ENCODE results near the gene SLC30A3.

SLC30A3 gene

GRCh38 chr2:27256855-27257454, 5.9 kb downstream of the SLC30A3 start:
- no peak for DNase-seq

GRCh38 chr2:27255660-27256059, 7.2 kb downstream of the SLC30A3 start:
- DNase-seq, result no peak

- no peak for DNase-seq
Measured at GRCh38 chr2:27255187-27255586, 7.7 kb downstream of the SLC30A3 start.

GRCh38 chr2:27251766-27252165, 11.1 kb downstream of the SLC30A3 start:
- DNase-seq, result no peak

- no peak for DNase-seq
Measured at GRCh38 chr2:27250652-27251379, 12.0 kb downstream of the SLC30A3 start.

- DNase-seq, result peak; percentile 65
Measured at GRCh38 chr2:27249891-27250651, 12.8 kb downstream of the SLC30A3 start.

- no peak for DNase-seq
Measured at GRCh38 chr2:27249159-27249890, 13.5 kb downstream of the SLC30A3 start.

GRCh38 chr2:27247893-27248292, 15.0 kb downstream of the SLC30A3 start:
- no peak for DNase-seq

- DNase-seq, result no peak
Measured at GRCh38 chr2:27245626-27246025, 17.2 kb downstream of the SLC30A3 start.

- no peak for DNase-seq
Measured at GRCh38 chr2:27245116-27245515, 17.7 kb downstream of the SLC30A3 start.

- DNase-seq, result no peak
Measured at GRCh38 chr2:27243391-27244130, 19.3 kb downstream of the SLC30A3 start.

- DNase-seq, result no peak
Measured at GRCh38 chr2:27242614-27242951, 20.3 kb downstream of the SLC30A3 start.

GRCh38 chr2:27241761-27242613, 20.9 kb downstream of the SLC30A3 start:
- peak; percentile 22 for DNase-seq

GRCh38 chr2:27240406-27240805, 22.4 kb downstream of the SLC30A3 start:
- DNase-seq, result no peak

GRCh38 chr2:27238976-27239375, 23.9 kb downstream of the SLC30A3 start:
- no peak for DNase-seq

- no peak for DNase-seq
Measured at GRCh38 chr2:27237341-27237945, 25.4 kb downstream of the SLC30A3 start.

GRCh38 chr2:27236626-27237025, 26.2 kb downstream of the SLC30A3 start:
- no peak for DNase-seq

GRCh38 chr2:27236136-27236535, 26.7 kb downstream of the SLC30A3 start:
- DNase-seq, result no peak

- no peak for DNase-seq
Measured at GRCh38 chr2:27233341-27233740, 29.5 kb downstream of the SLC30A3 start.

- no peak for DNase-seq
Measured at GRCh38 chr2:27231921-27232320, 30.9 kb downstream of the SLC30A3 start.

GRCh38 chr2:27227501-27227900, 35.3 kb downstream of the SLC30A3 start:
- no peak for DNase-seq

Data from hematopoietic multipotent progenitor cell treated with erythropoietin and hydrocortisone succinate and interleukin-3 and kit ligand, for 8 days (in vitro differentiated cells).